Measurements from ENCODE around the gene PKP3.

The PKP3 gene

DNA sequence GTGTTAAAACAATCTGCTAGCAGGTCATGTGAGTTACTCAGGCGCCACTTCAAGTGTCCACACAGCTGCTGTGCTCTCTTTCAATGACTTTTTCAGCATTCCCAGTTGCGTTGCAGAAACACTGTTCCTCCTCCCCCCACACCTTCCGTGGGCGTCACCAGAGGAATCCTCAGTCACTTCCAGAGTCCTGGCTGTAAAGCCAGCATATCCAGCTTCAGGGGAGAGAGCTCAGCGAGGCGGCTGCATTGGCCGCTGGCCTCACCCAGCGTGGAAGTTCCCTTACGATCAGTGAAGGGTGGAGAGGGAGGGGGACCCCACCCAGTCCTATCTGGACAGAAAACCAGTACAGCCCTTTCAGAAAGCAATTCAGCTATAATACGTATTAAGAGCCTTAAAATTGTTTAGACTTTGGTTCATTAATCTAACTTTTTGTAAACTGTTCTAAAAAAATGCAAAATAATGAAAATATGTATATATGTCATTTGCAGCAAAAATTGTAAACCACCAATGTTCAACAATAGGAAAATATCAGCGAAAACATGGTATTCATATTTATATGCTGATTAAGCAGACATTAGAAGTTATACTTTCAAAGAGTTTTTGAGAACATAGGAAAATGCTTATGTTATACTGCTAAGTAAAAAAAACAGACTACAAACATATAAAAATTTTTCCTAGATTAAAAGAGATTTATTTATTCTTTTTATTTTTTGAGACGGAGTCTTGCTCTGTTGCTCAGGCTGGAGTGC lies 50.6 kb downstream of the PKP3 start:
- DNase-seq (ENCODE audit: low spot score): no peak

DNA sequence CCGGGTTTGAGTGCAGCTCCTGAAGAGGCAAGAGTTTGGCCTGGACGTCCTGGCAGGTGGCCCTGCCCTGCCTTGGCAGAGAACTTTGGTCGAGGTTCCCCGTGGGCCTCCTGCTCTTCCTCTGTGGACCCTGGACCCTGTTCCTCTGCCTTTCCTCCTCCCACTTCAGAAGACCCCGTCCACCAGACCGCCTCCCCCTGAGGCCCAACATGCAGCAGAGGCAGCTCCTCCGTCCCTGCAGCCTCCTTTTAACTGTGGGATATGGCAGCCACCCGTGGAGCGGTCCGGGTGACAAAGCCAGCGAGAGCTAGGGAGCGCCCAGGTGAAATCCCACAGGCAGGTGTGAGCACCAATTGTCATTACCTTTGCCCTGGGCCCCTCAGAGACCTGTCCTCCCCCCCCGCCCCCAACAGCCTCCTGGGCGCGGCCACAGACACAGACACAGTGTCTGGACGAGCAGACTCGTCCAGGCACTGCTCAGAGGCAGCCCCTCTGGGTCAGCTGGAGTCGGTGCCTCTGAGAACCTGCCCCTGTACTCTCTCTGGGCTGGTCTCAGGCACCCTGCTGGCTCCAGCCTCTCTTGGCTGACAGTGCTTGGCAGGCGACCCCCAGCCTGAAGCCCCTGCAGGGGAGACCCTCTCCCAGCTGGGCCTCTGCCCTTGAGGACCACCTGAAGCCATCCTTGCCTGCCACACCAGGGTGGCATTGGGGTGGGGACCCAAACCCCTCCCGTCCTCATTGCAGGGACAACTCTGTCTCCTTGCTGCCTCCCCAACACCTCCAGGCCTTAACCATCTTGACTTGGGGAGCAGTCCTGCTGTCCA lies 52.0 kb downstream of the PKP3 start:
- no peak for DNase-seq (ENCODE audit: low spot score)

DNA sequence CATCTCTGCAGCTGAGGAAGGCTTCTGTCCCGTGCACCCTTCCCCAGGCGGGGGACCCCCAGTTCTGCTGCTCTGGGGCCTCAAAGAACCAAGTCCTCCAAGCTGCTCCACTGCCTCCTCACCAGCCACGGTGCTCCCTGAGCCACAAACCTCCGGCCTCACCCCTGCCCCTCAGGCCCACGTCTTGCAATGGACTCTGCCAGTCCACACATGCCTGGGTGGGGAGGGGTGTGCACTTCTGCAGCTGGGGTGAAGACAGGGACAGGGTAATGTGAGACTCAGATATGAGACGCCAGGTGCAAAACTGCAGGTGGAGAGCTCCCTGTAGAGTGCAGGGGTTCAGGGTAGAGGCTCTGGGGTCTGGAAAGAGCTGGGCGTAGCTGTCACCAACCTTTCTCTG lies 52.9 kb downstream of the PKP3 start:
- DNase-seq (ENCODE audit: low spot score): no peak

DNA sequence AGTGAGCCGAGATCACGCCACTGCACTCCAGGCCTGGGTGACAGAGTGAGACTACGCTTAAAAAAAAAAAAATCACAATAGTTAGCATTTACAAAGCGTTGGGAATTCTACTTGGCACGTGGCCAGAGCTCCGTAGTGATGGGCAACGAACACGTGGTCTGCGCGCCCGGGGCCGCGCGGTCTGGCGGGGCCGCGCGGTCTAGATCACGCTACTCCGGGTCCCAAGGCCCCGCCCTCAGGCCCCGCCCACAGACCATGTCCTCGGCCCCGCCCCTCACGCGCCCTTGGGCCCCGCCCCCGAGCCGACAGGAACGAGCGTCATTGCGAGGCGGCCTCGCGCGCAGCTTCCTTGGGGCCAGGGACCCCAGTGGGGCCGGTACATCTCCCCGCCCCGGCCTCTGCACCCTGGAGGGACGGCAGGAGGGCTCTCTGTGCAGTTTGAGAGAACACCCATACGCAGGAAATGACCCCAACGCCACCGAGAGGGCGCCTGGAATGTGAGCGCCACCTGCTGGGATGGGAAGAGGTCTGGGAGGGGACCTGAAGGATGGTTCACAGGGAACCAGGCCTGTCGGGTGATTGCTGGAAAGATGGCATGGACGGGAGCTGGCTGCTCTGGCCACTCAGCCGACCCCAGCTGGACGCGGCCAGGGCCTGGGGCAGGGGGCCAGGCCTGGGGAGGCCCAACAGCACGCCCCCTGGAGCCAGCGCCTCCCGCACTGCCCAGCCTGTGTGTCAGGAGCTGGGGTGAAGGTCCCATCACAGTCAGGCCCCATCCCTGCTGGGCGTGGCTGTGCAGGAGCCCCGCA lies 54.1 kb downstream of the PKP3 start:
- peak; percentile 97 for DNase-seq (ENCODE audit: low spot score)

DNA sequence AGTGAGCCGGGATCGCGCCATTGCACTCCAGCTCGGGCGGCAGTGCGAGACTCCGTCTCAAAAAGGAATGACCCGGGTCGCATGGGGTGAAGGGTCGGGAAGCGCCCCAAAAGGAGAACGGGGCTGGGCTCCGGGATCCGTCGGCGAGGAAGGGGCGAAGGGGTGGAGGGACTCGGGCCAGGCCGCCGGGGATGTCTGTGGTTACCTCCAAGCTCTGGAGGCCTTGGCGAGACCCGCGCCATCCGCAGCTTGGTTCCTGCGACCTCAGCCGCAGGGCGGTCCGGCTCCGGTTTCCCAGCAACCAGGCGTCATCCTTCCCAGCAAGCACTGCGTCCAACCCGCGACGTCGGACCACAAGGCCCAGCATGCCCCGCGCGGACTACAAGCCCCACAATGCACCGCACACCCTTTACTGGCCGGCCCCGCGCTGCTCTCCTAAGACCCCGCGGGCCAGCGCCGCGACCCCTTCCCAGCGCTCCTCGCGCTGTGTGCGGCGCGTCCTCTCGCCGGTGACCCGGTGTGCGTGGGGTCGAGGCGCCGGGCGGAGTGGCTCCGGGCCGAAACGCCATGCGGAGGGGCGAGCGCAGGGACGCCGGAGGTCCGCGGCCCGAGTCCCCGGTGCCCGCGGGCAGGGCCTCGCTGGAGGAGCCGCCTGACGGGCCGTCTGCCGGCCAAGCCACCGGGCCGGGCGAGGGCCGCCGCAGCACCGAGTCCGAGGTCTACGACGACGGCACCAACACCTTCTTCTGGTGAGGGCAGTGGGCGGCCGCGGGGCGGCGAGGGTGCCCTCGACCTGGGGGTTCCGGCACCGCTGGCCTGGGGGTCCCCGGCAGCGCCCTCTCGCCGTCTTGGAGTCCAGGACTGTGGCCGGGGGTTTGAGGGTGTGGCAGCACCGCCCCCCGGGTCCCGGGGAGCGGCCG lies 56.1 kb downstream of the PKP3 start, which contains the start of gene PTDSS2:
Gene PTDSS2, plus strand, starts transcription at position 391 of the 920 bp plus-strand sequence. Its CDS starts 177 bp downstream, at position 568.
- peak; percentile 94 for DNase-seq (ENCODE audit: low spot score)

DNA sequence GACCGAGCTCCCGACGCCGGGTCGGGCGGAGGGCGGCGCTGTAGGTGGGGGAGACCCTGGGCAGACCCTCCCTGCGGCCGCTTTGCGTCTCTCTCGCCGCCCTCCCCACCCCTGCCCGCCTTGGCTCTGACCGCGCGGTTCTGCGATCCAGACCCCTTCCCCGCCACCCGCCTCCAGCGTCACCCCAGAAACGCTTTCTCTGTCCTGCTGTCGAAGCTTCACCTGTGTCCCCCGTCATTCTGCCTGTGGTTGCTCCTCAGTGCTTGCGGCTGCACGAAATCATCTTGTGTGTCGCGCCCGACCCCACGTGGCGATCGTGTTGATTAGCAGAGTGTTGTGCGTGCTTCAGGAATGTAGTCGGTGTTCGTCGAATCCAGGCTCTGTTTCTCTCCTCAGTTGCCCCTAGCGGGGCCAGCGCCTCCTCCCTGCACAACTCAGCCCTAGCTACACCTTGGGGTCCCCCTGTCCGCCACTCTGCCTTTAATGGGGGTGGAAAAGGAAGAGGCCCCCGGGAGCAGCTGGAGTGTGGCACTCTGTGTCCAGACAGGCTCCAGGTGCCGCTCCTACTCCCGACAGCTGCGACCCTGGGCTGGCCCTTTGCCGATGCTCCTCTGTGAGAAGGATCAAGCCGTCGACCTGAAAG lies 56.9 kb downstream of the PKP3 start:
- peak; percentile 78 for DNase-seq (ENCODE audit: low spot score)

DNA sequence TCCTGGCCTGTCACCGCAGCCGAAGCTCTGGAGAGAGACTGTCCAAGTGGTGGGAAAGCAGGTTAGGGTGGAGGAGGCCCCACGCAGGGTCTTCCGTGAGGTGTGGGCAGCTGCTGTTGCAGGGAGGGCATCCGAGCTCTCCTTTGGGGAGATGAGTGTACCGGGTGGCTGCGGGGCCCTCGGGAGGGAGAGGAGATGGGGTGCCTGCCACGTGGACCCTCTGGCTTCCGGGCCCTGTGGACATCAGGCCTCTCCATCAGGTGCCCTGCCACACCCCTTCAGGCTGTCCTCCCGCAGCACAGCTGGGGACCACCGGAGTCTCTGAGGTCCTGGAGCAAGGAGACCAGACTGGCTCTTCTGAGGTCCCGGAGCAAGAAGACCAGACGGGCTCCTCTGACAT lies 57.7 kb downstream of the PKP3 start:
- no peak for DNase-seq (ENCODE audit: low spot score)

DNA sequence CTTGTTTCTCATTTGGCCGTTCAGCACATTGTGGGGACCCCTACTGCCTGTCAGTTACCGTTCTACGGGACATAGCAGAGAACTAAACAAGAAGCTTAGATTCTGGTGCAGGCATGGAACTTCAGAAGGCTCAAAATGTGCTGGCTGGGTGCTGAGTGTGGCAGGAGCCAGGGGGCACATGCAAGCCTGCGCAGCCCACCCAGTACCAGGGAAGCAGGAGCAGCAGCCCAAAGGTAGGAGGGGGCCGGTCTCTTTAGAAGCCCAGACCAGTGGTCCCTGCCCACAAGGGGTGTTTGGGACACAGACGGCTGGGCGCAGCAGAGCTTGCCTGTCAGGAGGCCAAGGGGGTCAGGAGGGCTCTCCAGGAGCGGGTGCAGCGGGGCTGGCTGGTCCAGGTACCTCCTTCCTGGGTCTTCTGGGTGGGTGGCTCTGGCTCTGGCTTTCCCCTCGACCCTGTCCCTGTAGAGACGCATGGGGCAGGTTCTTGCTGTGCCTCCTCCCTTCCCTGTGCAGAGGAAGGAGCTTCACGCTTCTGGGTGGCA lies 58.3 kb downstream of the PKP3 start:
- no peak for DNase-seq (ENCODE audit: low spot score)

DNA sequence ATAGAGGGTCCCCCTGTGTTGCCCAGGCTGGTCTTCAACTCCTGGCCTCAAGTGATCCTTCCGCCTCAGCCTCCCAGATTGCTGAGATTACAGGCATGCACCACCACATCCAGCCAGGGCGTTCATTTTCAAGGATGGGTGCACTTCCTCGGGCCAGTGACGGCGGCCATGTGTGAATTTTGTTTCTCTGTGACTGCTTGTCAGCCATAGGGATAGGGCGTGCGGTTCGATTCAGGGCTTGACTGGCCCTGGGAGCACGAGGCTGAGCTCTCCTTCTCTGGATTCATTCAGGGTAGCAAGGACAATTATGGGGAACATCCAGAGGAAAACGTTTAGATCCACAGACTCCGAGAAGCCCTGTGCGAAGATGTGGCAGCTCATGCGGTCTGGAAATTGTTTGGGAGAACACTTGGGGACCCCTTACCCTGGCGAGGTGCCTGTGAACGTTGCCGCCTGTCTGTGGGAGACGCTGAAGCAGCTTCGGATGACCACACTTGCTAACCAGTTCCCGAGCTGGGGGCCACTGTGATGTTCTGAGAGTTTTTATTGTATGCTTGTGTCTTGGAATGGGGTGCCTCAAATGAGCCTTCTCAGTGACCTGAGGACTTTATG lies 59.0 kb downstream of the PKP3 start:
- no peak for DNase-seq (ENCODE audit: low spot score)

DNA sequence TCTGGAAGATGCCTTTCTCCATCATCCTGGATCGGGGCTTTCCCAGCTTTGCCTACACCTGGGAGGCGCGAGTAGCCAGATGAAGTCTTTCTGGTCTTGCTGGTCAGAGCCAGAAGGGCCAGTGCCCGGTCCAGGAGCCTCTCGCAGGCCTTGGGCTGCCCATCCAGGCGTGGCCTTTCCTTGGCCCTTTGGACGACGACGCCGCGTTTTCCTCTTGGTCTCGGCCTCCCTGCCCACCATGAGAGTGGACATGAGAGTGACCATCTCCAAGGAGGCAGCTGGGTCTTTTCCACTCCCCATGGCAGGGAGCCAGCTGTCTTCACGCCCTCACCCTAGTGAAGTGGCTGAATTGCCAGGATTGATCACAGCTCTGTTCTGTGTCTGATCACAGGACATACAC lies 59.6 kb downstream of the PKP3 start:
- DNase-seq (ENCODE audit: low spot score): no peak

DNA sequence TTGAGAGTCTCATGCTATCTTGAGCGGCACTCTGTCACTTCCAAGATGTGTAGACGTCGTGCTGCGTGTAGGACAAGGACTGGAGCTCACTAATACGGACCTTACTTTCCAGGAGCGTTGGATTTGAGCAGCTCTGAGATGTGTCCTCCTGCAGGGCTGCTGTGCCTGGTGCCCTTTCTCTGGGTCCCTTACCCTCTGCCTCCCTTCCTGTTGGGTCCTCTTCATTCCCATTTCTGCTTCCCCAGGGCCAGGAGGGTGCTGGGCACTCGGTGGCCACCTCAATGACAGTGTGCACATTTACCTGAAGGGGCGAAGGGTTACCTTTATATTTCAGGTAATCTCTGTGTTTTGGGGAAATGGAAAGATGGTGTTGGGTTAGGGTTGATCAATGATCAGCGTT lies 60.0 kb downstream of the PKP3 start:
- no peak for DNase-seq (ENCODE audit: low spot score)

All from D341Med (cell line).